ENCODE data around the gene PHF13. TPM values are rescaled to one million over a fixed set of nuclear protein-coding genes. Genes with fewer than 3 reads are reported as not detected.
A peak's percentile ranks its signal among the peaks of the same experiment; 100 is the strongest.

The PHF13 gene
- 23.2 TPM for polyA plus RNA-seq (2013, experiment 1 of 2; ENCODE audit: insufficient read length)
- 24.0 TPM for polyA plus RNA-seq (2013, experiment 2 of 2; ENCODE audit: insufficient read length)

DNA sequence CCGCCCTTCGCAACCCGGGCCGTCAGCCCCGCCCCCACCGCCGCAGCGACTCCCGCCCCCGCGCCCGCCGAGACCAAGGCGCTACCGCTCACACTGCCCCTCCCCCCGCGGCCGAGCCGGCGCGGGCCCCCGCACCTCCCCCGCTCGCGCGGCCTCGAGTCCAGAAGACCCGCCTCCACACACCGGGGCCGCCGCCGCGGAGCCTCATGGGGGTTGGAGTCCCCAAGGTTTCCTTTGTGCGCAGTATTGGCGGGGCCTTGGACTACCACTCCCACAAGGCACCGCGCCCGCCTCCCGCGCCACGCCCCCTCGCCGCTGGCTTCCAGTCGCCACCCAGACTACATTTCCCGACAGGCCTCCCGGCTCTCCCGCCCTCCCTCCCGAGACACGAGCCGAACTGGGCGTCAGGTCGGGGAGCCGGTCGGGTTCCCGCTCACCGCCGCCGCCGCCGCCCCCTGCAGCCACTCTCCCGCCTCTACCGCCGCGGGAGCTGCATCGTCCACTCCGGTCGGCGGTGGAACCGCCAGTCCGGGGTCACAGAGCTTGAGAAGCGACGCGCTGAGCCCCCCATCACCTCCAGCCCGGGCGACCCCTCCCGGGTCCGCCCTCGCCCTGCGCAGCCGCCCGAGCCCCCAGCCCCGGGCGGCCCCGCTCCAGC lies at the start of gene PHF13:
Gene PHF13 (plus strand): TSS at position 371 of the 658 bp plus-strand sequence. CDS start 336 bp downstream, outside the sequence.
- DNase-seq, result peak; percentile 100

GRCh38 chr1:6569033-6569432 lies 44.5 kb upstream of the PHF13 start:
- DNase-seq, result no peak

- no peak for DNase-seq
Measured at GRCh38 chr1:6570100-6570499, 43.4 kb upstream of the PHF13 start.

DNA sequence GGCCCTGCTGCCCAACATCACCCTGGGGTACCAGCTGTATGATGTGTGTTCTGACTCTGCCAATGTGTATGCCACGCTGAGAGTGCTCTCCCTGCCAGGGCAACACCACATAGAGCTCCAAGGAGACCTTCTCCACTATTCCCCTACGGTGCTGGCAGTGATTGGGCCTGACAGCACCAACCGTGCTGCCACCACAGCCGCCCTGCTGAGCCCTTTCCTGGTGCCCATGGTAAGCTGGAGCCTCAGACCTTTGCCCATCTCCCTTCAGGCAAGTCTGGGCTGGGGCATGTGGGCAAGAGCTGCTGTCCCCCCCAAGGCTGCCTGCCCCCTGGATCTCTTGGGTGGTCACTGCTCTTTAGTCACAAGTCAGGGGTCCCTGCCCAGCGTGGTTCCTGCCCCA lies 42.5 kb upstream of the PHF13 start:
- no peak for DNase-seq

DNA sequence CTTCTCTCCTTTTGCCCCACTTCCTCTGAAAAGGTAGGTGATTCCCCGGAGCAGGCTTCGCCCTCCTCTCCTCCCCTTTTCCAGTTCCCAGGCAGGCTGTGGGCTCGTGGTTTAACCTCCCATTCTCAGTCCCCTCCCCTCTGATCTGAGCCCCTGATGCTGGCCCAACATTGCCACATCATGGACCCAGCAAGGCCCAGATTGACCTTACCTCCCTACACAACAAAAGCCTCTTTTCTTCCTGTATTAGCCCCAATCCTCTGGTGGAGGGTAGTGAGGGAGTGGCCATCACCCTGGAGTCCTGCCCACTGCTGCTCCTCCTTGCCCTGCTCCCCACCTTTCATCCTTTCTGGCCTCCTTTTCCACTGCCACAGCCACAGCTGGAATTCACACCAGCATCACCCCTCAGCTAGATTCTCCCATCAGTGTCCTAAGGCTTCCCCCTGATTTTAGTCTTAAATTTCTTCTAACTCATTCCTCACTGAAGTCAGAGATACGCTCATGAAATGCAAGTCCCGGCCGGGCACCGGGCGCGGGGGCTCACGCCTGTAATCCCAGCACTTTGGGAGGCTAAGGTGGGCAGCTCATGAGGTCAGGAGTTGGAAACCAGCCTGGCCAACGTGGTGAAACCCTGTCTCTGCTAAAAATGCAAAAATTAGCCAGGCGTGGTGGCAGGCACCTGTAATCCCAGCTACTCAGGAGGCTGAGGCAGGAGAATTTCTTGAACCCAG lies 40.7 kb upstream of the PHF13 start:
- no peak for DNase-seq

DNA sequence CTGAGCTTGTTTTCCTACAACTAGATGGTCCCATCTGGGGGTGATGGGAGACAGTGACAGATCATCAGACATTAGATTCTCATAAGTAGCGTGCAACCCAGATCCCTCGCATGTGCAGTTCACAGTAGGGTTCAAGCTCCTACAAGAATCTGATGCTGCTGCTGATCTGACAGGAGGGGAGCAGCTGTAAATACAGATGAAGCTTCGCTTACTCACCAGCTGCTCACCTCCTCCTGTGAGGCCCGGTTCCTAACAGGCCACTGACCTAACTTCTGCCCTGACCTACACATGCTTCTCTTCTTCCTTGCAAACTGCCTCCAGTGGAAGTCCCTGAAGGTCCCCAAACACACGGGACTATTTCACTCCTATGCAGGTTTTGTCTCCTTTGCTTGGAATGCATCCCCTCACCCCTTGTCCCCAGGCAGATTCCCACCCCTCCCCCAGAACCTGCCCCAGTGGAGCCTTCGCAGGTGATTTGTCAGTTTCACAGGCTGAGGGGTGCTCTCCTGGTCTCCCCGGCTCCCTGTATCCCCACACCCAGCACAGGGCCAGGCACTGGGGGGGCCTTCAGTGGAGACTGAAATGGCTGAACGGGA lies 39.4 kb upstream of the PHF13 start:
- no peak for DNase-seq

GRCh38 chr1:6574818-6575217 lies 38.7 kb upstream of the PHF13 start:
- no peak for DNase-seq

DNA sequence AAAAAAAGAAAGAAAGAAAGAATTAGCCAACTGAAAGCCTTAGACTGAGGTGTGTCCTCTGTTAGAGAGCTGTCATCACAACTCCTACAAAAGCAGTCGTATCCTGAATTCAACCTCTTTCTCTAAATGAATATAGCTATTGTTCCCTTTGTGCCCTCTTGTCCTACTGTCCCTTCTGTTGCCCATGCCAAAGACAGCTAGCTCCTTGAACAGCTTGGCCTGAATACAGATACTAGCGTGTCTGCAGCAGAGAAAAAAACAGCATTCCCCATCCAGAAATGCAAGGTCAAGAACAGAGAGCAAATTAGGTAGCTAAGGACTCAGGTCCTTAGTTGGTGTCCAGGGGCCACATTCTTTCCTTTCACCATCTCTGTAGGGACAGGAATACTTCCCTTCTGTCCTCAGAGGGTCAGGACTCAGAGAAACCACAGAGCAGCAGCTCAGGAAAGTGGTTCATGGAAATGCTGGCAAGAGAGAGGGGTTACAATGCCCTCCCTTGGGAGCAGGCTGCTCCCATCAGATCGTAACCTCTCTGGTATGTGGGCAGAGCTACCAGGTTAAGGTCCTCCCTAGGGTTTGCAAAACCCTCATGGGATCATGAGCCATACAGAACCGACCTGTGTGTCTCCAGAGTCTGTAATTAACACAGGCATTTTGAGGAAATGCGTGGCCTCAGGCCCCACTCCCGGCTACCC lies 35.6 kb upstream of the PHF13 start:
- DNase-seq, result no peak

- DNase-seq, result no peak
Measured at GRCh38 chr1:6578624-6579373, 34.7 kb upstream of the PHF13 start.

GRCh38 chr1:6579374-6580118 lies 34.0 kb upstream of the PHF13 start, which contains the start of gene ZBTB48:
TSS of gene ZBTB48 (plus strand) at chr1:6579994. CDS start at chr1:6580610, 616 bp downstream.
- peak; percentile 97 for DNase-seq

DNA sequence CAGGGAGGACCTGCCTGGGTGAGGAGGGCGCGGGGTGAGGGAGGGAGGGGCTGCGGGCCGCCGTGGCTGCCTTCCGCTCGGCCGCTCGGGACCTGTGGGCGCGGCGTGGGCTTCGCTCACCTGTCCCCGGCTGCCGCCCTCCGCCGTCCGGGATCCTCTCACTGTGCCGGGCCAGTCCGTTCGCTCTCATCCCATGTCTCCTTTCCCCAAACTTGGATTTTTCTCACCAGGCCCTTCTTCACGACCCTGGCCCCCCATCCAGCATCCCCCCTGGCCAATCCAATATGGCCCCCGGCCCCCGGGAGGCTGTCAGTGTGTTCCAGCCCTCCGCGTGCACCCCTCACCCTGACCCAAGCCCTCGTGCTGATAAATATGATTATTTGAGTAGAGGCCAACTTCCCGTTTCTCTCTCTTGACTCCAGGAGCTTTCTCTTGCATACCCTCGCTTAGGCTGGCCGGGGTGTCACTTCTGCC lies 33.4 kb upstream of the PHF13 start:
- DNase-seq, result no peak

DNA sequence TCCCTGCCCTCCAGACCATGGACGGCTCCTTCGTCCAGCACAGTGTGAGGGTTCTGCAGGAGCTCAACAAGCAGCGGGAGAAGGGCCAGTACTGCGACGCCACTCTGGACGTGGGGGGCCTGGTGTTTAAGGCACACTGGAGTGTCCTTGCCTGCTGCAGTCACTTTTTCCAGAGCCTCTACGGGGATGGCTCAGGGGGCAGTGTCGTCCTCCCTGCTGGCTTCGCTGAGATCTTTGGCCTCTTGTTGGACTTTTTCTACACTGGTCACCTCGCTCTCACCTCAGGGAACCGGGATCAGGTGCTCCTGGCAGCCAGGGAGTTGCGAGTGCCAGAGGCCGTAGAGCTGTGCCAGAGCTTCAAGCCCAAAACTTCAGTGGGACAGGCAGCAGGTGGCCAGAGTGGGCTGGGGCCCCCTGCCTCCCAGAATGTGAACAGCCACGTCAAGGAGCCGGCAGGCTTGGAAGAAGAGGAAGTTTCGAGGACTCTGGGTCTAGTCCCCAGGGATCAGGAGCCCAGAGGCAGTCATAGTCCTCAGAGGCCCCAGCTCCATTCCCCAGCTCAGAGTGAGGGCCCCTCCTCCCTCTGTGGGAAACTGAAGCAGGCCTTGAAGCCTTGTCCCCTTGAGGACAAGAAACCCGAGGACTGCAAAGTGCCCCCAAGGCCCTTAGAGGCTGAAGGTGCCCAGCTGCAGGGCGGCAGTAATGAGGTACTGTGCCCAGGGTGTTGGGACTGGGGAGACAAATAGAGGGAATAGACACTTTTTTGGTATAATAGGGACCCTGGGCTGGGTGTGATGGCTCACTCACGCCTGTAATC lies 32.7 kb upstream of the PHF13 start:
- no peak for DNase-seq

DNA sequence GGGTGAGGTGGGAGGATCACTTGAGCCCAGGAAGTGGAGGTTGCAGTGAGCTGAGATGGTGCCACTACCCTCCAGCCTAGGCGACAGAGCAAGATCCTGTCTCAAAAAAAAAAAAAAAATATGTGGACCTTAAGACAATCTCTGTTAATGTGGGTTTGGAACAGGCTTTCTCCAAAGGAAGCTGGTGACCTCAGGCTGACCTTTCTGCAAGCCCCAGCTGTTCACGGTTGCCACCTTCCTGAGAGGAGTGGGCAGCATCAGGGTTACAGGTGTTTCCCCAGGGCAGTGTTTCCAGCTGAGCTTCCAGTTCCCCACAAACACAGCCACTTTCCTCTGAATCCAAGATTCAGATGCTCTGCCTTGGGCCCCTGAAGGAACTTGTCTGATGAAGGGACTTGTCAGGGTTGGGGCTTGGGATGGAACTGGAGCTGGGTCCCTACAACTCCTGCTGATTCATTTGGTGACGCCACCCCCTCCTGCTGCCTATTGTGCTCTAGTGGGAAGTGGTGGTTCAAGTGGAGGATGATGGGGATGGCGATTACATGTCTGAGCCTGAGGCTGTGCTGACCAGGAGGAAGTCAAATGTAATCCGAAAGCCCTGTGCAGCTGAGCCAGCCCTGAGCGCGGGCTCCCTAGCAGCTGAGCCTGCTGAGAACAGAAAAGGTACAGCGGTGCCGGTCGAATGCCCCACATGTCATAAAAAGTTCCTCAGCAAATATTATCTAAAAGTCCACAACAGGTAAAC lies 31.8 kb upstream of the PHF13 start:
- no peak for DNase-seq

DNA sequence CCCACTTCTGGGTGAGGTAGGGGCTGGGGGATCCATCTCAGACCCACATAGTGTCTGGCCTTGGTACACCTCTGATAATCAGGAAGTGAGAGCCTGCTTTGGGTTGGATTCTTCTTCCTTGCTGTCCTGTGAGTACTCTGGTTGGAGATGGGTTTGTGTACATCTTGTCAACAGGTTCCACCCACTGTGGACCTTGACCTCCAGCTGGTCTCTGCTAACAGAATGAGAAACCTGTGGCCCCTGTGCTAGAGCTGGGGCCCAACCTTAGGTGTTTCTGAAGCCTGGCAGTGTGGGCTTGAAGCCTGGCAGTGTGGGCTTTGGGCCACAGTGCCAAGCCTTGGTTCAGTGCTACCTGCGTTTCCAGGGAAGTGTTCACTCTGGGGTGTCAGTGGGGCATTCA lies 31.2 kb upstream of the PHF13 start:
- DNase-seq, result no peak

GRCh38 chr1:6584126-6585080 lies 29.1 kb upstream of the PHF13 start:
- DNase-seq, result no peak

DNA sequence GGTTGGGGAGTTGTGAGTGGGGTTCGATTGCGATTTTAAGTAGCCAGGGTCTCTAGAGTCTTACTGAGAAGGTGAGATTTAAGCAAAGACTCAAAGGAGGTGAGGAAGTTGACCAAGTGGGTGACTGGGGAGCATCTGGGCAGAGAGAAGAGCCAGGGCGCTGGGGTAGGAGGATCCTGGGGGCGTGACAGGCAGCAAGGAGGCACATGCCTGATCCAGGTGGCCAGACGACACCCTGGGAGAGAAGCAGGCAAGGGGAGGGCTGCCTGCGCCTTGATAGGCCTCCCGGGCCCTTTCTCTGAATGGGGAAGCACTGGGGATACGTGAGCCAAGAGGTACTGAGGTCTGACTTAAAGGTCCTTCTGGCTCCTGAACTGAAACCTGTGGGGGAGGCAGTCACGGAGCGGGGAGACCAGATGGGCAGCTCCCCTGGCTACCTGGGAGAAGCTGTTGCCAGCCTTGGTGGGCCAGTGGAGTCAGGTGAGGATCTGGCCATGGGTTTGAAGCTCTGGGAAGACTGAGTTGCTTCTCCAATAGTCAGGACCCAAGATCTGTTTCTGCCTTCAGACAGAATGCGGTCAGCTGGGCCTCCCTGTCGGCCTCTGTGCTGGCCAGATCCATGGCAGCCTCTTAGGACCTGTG lies 28.3 kb upstream of the PHF13 start:
- no peak for DNase-seq

- no peak for DNase-seq
Measured at GRCh38 chr1:6585841-6586240, 27.7 kb upstream of the PHF13 start.

DNA sequence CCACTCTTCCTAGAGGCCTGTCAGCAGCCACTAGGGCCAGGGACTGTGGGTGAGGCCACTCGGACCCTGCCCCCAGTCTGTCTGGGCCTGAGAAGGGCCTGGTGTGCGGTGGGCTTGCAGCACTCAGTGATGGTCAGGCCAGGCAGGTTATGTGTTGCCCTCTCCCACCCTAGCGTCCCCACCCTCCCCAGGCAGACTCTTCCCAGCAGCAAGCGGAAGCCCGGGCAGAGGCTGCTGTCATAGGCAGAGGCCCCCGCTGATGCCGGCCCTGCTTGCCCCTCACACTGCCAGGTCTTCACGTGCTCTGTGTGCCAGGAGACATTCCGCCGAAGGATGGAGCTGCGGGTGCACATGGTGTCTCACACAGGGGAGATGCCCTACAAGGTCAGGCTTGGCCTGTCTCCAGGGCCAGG lies 27.1 kb upstream of the PHF13 start:
- no peak for DNase-seq

Data from fibroblast of skin of abdomen (primary cell).